WTC11 (cell line): ENCODE data around the gene PTX4. TPM values are rescaled to one million over a fixed set of nuclear protein-coding genes. Genes with fewer than 3 reads are reported as not detected.

Source experiments
- ATAC-seq: fragments of 200-7000 bp; cut with Tn5 transposase; 2 replicates; pipeline ENCODE4 v1.10.0; 2021; ENCODE audit warnings: mild to moderate bottlenecking, moderate library complexity
- CTCF ChIA-PET: fragments of 300-600 bp; sonication (Branson Sonifier 250); formaldehyde crosslinking; loops from one replicate; lab custom pipeline; 2021; ENCODE audit warnings: antibody characterized with exemption; lab: Charles Lee
- POLR2A ChIA-PET: fragments of 350-600 bp; sonication (Branson Sonifier 250); formaldehyde crosslinking; loops from one replicate; lab custom pipeline; 2021; ENCODE audit warnings: antibody characterized with exemption; lab: Charles Lee
- DNase-seq: peaks from one replicate; pipeline ENCODE4 v3.0.0; 2021; ENCODE audit warnings: low spot score
- H3K27ac Mint-ChIP-seq: 2 replicates; pipeline ENCODE4 v1.8.0; 2021; ENCODE audit warnings: mixed read lengths
- H3K27me3 Mint-ChIP-seq: 2 replicates; pipeline ENCODE4 v1.8.0; 2021; ENCODE audit warnings: low read depth, mild to moderate bottlenecking, moderate library complexity, mixed read lengths
- H3K36me3 Mint-ChIP-seq: 2 replicates; pipeline ENCODE4 v1.8.0; 2021; ENCODE audit warnings: mixed read lengths
- H3K4me1 Mint-ChIP-seq: 2 replicates; pipeline ENCODE4 v1.8.0; 2022; ENCODE audit warnings: mixed read lengths
- H3K4me3 Mint-ChIP-seq: 2 replicates; pipeline ENCODE4 v1.8.0; 2021; ENCODE audit warnings: mild to moderate bottlenecking, moderate library complexity, mixed read lengths
- H3K9me3 Mint-ChIP-seq: 2 replicates; pipeline ENCODE4 v1.8.0; 2021; ENCODE audit warnings: mixed read lengths
- AFF4 ChIP-seq: sonication (generic); formaldehyde crosslinking; IDR thresholded peaks from 2 replicates; pipeline ENCODE4 v1.8.1; 2023; ENCODE audit warnings: mild to moderate bottlenecking, missing genetic modification reagents, borderline replicate concordance
- ATF3 ChIP-seq: sonication (generic); formaldehyde crosslinking; conservative IDR thresholded peaks from 2 replicates; pipeline ENCODE4 v1.8.1; 2022; ENCODE audit warnings: mild to moderate bottlenecking, missing genetic modification reagents
- CREB1 ChIP-seq: sonication (generic); formaldehyde crosslinking; IDR thresholded peaks from 2 replicates; pipeline ENCODE4 v1.8.0; 2023; ENCODE audit warnings: mild to moderate bottlenecking, missing genetic modification reagents
- CTCF ChIP-seq: fragments of 200-600 bp; IDR thresholded peaks from 2 replicates; pipeline ENCODE4 v1.8.0; 2022; ENCODE audit warnings: antibody characterized with exemption
- E2F1 ChIP-seq: sonication (generic); formaldehyde crosslinking; IDR thresholded peaks from 2 replicates; pipeline ENCODE4 v1.8.0; 2022; ENCODE audit warnings: mild to moderate bottlenecking, missing genetic modification reagents
- ESRRA ChIP-seq: sonication (generic); formaldehyde crosslinking; IDR thresholded peaks from 2 replicates; pipeline ENCODE4 v1.8.1; 2022; ENCODE audit warnings: mild to moderate bottlenecking, missing genetic modification reagents, borderline replicate concordance
- GRHL2 ChIP-seq: fragments of 250-450 bp; sonication (Bioruptor Pico); IDR thresholded peaks from 2 replicates; pipeline ENCODE4 v1.8.0; 2022; ENCODE audit warnings: mild to moderate bottlenecking, moderate library complexity; ENCODE audit not compliant: insufficient replicate concordance, severe bottlenecking
- JAZF1 ChIP-seq: fragments of 250-450 bp; sonication (Bioruptor Pico); IDR thresholded peaks from 2 replicates; pipeline ENCODE4 v1.9.0; 2021; ENCODE audit warnings: moderate library complexity, mild to moderate bottlenecking, inconsistent platforms
- NFYB ChIP-seq: sonication (generic); formaldehyde crosslinking; conservative IDR thresholded peaks from 2 replicates; pipeline ENCODE4 v1.8.0; 2022; ENCODE audit warnings: low read depth, missing genetic modification reagents
- PREB ChIP-seq: sonication (generic); formaldehyde crosslinking; IDR thresholded peaks from 2 replicates; pipeline ENCODE4 v1.8.1; 2022; ENCODE audit warnings: mild to moderate bottlenecking, missing genetic modification reagents, moderate library complexity, borderline replicate concordance
- RORB ChIP-seq: fragments of 250-450 bp; sonication (Bioruptor Pico); IDR thresholded peaks from 2 replicates; pipeline ENCODE4 v1.9.0; 2021; ENCODE audit warnings: mild to moderate bottlenecking
- SMAD3 ChIP-seq: sonication (generic); formaldehyde crosslinking; IDR thresholded peaks from 2 replicates; pipeline ENCODE4 v1.8.0; 2022; ENCODE audit warnings: missing genetic modification reagents, mild to moderate bottlenecking, borderline replicate concordance
- SMAD4 ChIP-seq: sonication (generic); formaldehyde crosslinking; IDR thresholded peaks from 2 replicates; pipeline ENCODE4 v1.8.0; 2022; ENCODE audit warnings: mild to moderate bottlenecking, missing genetic modification reagents
- USF1 ChIP-seq: sonication (generic); formaldehyde crosslinking; IDR thresholded peaks from 2 replicates; pipeline ENCODE4 v1.8.0; 2022; ENCODE audit warnings: mild to moderate bottlenecking, missing genetic modification reagents
- ZBTB21 ChIP-seq: sonication (generic); formaldehyde crosslinking; IDR thresholded peaks from 2 replicates; pipeline ENCODE4 v1.8.1; 2023; ENCODE audit warnings: mild to moderate bottlenecking, missing genetic modification reagents, borderline replicate concordance
- ZNF317 ChIP-seq: sonication (generic); formaldehyde crosslinking; IDR thresholded peaks from 2 replicates; pipeline ENCODE4 v1.8.1; 2023; ENCODE audit warnings: low read depth, mild to moderate bottlenecking, moderate library complexity, missing genetic modification reagents, borderline replicate concordance
- ZNF396 ChIP-seq: fragments of 250-450 bp; sonication (Bioruptor Pico); IDR thresholded peaks from 2 replicates; pipeline ENCODE4 v1.8.0; 2021; ENCODE audit warnings: mild to moderate bottlenecking, moderate library complexity, borderline replicate concordance
- ZNF423 ChIP-seq: fragments of 250-450 bp; sonication (Bioruptor Pico); IDR thresholded peaks from 2 replicates; pipeline ENCODE4 v2.1.2; 2022; ENCODE audit warnings: mild to moderate bottlenecking, moderate library complexity
- ZNF671 ChIP-seq: fragments of 250-450 bp; sonication (Bioruptor Pico); IDR thresholded peaks from 2 replicates; pipeline ENCODE4 v1.8.0; 2021; ENCODE audit warnings: mild to moderate bottlenecking
- ZSCAN18 ChIP-seq: fragments of 250-450 bp; sonication (Bioruptor Pico); IDR thresholded peaks from 2 replicates; pipeline ENCODE4 v2.1.2; 2022; ENCODE audit warnings: mild to moderate bottlenecking, moderate library complexity
- total RNA-seq: library from RNA; stranded (reverse); gene quantifications from 3 replicates; pipeline ENCODE4 v1.2.3, GENCODE V29; 2021

The PTX4 gene
- total RNA-seq, 1 experiment from 2014 or later = 0.26 TPM

GRCh38 chr16:1438229-1439057 lies 50.3 kb downstream of the PTX4 start:
- Mint-ChIP-seq H3K27me3 (no peaks in the 10 kb centered on the region), H3K4me1 (no peaks in the 10 kb centered on the region), H3K4me3 (no peak overlapping the region), H3K9me3 (no peaks in the 10 kb centered on the region), H3K27ac (no peak overlapping the region), H3K36me3 (no peaks in the 10 kb centered on the region)
- ChIA-PET CTCF (interaction anchor here (0.6 to 2.8 kb wide), 4 partner anchors 10 to 1024 kb away, joined by 3 to 14 read pairs (median 4); partner anchors contain the start of gene UQCC4), POLR2A (no interaction called here)
- DNase-seq (no peak), ATAC-seq (no peak)
- TF ChIP-seq ATF3 (CRISPR knock-in tag) (no peak), PREB (CRISPR knock-in tag) (no peak), ZNF317 (CRISPR knock-in tag) (no peak), RORB (CRISPR knock-in tag) (no peak), ZSCAN18 (no peak), ZNF396 (no peak), E2F1 (CRISPR knock-in tag) (no peak), USF1 (no peak), ZBTB21 (CRISPR knock-in tag) (no peak), NFYB (no peak), JAZF1 (no peak)

GRCh38 chr16:1437606-1438005 lies 51.1 kb downstream of the PTX4 start:
- Mint-ChIP-seq H3K27ac (no peak overlapping the region), H3K27me3 (no peaks in the 10 kb centered on the region), H3K36me3 (no peaks in the 10 kb centered on the region), H3K4me3 (no peak overlapping the region), H3K4me1 (no peaks in the 10 kb centered on the region), H3K9me3 (no peaks in the 10 kb centered on the region)
- TF ChIP-seq NFYB = no peak
- no peak; the same call in 1 of the 2 replicates for ATAC-seq
- CTCF ChIA-PET = interaction anchor here (0.9 to 2.8 kb wide), 2 partner anchors 9 to 17 kb away, joined by 3 to 14 read pairs; partner anchors contain the start of gene UQCC4
- POLR2A ChIA-PET = interaction anchor here (0.9 kb wide), 1 partner anchor 16 kb away, joined by 3 read pairs; no protein-coding TSS in a partner anchor
- DNase-seq = no peak

- no peak for DNase-seq
- ChIA-PET POLR2A (interaction anchor here (0.9 kb wide), 1 partner anchor 16 kb away, joined by 3 read pairs; no protein-coding TSS in a partner anchor), CTCF (interaction anchor here (0.9 to 2.8 kb wide), 2 partner anchors 8 to 16 kb away, joined by 3 to 14 read pairs; partner anchors contain the start of gene UQCC4)
- Mint-ChIP-seq H3K27ac (no peak overlapping the region), H3K4me1 (no peaks in the 10 kb centered on the region), H3K36me3 (no peaks in the 10 kb centered on the region), H3K4me3 (no peak overlapping the region), H3K9me3 (no peaks in the 10 kb centered on the region), H3K27me3 (no peaks in the 10 kb centered on the region)
- no peak for ATAC-seq
- TF ChIP-seq SMAD4 (no peak), GRHL2 (CRISPR knock-in tag) (no peak), CTCF (no peak), ZNF423 (CRISPR knock-in tag) (no peak), ZNF671 (no peak), CREB1 (CRISPR knock-in tag) (no peak), AFF4 (CRISPR knock-in tag) (no peak), SMAD3 (CRISPR knock-in tag) (no peak), ESRRA (no peak)
These were observed 51.9 kb downstream of the PTX4 start for GRCh38 chr16:1436731-1437355.
